ENCODE data around the gene MATN1.

MATN1 gene

DNA sequence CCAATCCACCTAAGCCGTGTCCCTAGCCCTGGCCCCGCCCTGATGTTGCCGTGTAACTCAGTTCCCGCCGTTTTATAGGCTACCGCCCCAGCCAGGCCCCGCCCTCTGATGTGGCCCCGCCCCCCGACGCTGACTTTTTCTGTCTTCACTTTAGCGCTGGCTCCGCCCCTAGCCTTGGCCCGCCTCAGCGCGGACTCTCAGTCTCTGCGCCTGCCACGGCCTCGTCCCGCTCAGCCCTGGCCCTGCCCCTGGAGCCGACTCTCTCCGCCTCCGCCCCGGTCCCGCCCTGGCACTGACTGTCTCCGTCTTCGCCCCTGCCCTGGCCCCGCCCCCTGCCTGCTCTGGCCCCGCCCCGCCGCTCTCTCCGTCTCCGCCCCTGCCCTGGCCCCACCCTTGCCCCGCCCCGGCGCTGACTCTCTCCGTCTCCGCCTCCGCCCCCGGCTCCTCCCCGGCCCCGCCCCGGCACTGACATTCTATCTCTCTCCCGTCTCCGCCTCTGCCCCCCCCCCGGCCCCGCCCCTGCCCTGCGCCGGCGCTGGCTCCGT lies 5.2 kb downstream of the MATN1 start:
- DNase-seq (ENCODE audit: low read depth): peak; percentile 100

DNA sequence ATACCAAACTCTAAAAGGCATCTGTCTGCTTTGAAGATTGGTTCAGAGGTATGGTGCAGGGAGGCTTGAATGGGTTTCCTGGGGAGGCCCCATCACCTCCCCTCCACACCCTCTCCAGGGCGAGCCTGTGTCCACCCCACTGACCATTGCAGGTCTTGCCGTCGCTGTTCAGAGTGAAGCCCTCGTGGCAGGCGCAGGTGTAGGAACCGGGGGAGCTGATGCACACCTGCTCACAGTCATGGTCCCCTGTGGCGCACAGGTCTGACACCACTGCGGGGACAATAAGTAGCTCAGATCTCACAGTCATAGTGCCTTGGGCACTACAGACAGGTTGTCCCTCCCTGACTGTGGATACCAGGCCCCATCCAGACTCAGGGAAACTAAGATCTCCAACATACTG lies 6.7 kb downstream of the MATN1 start:
- DNase-seq (ENCODE audit: low read depth): no peak

DNA sequence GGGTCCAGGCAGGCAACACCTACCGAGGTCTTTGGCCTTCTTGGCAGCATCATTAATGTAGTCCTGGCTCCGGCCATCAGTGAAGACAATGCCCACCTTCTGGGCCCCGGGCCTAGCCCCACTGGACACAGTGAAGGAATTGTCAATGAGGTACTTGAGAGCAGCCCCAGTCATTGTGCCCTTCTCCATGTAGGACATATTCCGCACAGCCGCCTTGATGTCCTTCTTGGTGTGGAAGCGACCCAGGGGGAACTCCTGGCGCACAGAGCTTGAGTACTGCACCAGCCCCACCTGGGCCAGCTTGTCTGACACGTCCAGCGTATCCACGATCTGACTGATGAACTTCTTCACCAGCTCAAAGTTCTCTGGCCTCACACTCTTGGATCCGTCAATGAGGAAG lies 7.5 kb downstream of the MATN1 start:
- no peak for DNase-seq (ENCODE audit: low read depth)

DNA sequence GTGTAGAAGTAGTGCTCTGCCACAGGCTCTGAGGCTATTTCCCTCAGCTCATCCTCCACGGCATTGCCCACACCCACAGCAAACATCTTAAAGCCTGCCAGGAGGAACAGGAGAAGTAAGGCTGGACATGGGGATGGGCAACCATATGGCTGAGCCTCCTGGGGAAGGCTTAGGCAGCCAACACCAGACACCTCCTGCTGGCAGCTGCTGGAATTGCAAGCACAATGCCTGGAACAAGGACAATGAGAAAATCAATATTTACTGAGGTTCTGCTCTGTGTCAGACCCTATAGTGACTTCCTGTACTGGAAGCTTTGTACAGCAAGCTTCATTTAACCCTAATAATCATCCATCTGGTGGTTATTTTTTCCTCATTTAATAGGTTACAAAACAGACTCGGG lies 8.2 kb downstream of the MATN1 start:
- no peak for DNase-seq (ENCODE audit: low read depth)

DNA sequence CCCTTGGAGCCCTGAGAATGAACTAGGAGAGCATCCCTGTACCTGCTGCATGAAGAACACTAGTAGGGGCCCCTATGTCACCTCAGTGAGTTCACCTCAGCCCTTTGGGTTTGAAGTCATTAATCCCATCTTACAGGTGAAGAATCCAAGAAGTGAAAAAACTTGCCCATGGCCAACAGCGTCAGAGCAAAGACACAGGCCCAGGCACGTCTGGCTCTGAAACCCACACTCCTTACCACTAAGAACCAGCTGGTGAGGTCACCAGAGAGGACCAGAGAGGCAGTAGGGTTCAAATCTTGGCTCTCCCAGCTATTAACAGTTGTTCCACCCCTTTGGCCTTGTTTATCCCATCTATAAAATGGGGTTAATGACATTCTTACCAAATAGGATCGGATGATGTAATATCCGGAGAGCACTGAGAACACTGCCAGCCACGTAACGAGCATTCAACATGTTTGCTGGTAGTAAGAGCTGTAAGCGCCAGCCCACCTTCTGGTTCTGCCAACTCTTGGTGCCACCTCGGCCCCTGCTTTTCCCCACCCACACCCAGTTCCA lies 8.8 kb downstream of the MATN1 start:
- no peak for DNase-seq (ENCODE audit: low read depth)

DNA sequence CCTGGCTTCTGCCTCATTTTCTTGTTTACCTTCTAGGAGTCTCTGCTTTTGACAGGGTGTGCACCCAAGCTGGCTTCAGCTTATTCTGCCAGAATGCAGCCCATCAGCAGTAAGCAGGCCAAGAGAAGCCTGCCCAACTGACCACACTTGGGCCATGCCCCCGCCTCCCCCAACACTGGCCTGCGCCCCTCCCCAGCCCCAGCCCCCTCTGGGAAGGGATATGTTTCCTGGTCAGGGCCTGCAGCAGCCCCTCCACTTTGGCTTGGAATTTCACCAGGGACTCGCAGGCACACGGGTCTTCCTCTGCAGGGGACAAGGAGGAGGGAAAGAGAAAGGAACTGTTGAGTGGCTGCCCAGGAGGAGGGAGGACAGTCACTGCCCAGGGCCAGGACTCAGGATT lies 9.4 kb downstream of the MATN1 start:
- no peak for DNase-seq (ENCODE audit: low read depth)

DNA sequence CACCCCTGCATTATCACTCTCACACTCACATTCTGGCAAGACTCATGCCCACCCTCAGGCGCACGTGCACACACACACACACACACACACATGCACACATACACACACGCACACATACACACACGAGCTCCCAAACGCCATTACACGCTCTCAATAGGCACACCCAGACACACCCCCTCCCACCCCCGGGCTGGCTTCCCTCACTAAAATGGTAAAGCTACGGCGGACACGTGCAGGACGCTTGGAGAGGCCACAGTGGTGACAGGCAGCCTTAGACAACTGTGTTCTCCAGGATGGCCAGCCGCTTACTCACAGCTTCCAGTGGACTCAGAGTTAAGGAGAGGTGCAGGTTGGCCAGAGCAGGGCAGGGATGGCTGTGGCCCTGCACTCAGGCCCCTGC lies 10.1 kb downstream of the MATN1 start:
- DNase-seq (ENCODE audit: low read depth): no peak

DNA sequence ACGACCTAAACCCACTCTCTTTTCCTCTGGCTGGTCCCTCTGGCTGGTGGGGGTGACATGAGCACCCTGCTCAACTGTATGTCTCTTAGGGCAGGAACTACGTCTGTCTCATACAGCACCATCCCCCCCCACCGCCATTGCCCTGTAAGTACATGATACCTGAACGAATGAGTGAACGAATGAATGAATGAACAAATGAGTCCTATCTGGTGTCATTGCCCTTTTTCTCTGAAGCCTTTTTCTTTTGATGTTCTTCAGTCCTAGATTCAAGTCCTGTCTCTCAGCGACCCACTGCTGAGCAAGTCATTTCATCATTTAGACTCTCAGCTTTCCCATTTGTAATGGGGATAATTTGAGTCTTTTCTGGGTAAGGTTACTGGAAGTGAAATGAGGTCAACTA lies 10.8 kb downstream of the MATN1 start:
- no peak for DNase-seq (ENCODE audit: low read depth)

DNA sequence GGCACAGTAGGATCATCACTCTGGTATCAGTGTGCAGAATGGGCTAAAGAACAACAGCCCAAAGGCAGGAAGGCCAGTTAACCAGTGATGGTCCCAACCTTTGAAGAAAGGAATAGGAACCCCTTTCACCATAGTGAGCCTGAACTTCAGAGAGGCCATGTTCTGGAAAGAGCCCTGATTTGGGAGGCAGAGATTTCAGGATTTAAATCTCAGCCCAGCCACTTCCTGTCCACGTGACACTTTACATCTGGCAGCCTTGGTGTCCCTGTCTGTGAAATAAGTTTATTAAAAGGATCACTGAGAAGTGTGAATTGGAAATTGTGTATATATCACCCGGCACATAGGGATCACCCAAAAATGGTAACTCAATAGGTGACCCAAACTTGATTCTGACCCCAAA lies 13.0 kb downstream of the MATN1 start:
- DNase-seq (ENCODE audit: low read depth): no peak

DNA sequence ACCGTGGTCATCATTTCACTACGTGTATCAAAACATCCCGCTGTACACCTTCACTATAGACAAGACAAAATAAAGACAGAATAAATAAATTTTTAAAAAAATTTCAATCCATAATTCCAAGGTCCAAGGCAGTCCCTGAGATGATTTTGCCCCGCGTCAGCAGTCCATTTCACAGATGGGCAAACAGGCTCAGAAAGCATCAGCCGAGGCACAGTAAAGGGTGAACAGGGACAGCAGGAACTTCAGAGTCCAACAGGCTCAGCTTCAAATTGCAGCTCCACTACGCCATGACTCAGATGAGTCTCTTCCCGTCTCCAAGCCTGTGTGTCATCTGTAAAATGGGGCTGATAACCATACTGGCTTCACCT lies 15.0 kb downstream of the MATN1 start:
- no peak for DNase-seq (ENCODE audit: low read depth)

DNA sequence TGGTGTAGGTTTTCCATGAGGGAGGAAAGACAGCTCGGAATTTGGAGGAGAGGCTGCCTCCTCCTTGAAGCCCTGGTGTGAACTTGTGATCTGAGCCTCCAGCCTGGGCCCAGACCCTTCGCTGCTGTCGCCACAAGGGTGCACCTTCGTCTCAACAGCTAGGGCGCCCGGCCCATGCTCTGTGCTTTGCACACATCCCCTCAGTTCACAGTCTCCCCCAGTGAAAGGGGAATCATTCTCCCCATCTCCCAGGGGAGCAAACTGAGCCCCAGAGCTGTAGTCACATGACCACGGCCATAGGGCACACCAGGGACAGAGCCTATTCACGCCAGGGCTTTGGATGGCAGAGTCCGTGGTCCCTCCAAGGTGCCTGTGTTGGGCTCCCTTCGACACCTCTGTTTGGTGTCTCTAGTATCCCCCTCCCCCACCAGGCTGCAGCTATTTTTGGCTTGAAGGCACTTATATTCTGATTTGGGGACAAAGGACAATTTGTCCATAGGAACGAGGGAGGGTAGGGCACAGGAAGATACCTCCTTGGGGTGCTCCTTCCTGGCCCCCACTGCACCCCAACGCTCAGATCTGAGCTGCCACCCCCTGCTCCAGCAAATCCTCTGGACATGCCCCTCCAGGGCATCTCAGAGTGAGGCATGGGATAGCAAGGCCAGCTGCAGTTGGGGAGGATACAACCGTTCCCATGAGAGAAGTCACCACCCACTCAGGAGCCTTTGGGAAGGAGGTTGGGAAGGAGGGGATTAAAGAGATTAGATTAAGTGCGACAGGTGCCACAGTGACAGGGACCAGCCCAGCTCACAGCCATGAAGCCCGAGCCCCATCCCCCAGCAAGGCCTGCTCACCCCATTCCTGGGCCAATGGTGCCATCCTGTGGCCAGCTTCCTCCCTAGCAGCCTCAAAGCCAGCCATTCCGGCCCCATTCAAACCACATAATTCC lies 15.7 kb downstream of the MATN1 start:
- peak; percentile 41 for DNase-seq (ENCODE audit: low read depth)

DNA sequence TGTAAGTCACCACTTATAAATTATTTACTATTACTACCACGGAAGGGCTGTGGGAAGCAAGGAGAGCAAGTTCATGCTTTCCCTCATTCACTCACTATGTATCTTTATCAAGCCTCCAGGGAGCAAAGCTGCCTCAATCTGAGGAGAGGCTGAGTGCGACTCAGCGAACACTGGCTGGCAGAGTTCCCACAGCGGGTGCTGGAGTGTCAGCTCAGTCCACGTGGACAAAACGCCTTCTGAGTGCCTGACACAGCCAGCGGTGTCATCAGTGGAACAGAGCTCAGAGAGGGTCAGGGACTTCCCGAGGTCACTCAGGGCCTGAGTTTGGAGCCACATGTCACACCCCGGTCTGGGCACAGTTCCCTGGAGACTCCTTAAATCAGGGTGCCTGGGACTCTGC lies 16.9 kb downstream of the MATN1 start:
- no peak for DNase-seq (ENCODE audit: low read depth)

DNA sequence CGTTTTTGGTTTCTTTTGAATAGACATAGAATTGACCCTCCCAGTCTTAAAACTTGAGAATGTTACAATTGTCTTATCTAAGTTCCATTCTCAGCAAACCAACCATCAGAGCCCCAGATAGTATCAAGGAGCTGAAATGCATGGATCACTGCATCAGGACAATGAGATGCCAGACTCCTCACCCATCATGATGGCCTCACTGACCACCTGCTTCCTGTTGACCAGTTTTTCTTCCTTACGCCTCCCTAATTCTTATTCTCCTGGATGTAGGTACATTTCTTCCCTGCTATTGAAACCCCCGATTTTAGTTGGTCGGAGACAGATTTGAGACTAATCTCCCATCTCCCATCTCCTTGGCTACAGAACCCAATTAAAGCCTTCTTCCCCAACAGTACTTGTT lies 17.7 kb downstream of the MATN1 start:
- DNase-seq (ENCODE audit: low read depth): no peak

DNA sequence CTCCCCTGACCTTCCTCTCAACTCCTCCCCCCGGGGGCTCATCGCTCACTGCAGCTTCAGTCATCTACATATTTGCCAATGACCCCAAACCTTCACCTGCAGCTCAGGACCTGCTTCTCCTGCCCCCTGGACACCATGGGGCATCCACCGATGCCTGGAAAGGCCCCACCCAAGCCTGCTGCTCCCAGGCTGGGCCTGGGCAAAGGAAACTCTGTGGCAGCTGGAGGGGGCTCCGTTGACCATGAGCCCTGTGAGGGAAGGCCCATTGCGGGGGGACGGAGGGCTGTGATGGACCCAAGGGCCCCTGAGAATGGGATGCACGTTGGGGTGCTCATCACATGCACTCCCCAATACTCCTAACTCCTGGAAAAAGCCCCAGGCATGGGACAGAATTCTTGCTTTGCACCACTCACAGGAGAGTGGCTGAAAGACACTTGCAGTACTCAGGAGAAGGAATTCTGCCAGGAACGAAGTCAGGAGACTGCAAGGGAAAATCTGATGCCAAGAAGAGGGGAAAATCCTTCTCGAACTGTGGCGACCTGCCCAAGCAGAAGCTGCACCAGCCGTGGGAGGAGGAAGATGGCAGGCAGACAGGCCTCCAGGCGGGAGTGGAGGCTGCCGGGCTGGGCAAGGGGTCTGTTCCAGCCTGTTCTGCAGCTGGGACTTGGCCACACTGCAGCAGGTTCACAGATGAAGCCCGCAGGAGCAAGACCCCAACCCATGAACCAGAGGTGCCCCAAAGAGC lies 18.4 kb downstream of the MATN1 start:
- no peak for DNase-seq (ENCODE audit: low read depth)

DNA sequence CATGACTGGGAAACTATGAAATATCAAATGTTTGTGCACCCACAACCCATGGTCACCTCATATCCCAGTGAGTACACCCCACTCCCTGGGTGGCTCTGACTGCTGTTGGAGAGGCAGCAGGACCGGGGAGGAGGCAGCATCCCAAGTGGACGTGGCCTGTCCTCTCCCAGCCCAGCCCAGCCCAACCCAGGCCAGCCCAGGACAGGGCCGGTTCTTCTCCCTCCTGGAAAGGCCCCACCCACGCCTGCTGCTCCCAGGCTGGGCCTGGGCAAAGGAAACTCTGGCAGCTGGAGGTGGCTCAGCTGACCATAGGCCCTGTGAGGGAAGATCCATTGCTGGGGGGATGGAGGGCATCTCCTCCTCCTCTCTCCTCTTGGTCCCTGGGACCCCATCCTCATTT lies 19.1 kb downstream of the MATN1 start:
- DNase-seq (ENCODE audit: low read depth): no peak

DNA sequence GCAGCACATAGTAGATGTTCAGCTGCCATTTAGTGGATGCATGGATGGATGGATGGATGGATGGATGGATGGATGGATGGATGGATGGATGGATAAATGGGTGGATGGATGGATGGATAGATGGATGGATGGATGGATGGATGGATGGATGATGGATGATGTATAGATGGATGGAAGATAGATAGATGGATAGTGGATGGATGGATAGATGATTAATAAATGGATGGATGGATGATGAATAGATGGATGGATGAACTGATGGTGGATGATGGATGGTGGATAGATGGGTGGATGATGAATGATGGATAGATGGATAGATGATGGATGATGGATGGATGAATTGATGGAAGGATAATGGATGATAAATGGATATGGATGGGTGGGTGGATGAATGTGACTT lies 20.6 kb downstream of the MATN1 start:
- DNase-seq (ENCODE audit: low read depth): no peak

DNA sequence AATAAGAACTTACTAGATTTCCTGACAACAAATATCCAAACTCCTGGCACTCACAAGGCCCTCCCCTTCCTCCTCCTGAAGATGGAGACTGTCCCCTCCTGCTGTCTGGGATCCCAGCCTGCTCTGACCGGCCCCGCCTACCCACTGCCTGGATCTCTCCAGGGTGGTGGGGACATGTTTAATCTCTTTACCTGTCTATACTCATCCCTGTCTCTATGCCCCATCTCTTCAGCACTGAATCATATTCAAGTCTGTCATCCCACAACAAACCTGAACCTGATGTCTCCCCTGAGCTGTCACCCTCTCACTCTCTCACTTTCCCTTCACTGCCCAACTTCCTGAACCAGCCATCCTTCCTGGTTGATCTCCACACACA lies 22.1 kb downstream of the MATN1 start:
- DNase-seq (ENCODE audit: low read depth): no peak

DNA sequence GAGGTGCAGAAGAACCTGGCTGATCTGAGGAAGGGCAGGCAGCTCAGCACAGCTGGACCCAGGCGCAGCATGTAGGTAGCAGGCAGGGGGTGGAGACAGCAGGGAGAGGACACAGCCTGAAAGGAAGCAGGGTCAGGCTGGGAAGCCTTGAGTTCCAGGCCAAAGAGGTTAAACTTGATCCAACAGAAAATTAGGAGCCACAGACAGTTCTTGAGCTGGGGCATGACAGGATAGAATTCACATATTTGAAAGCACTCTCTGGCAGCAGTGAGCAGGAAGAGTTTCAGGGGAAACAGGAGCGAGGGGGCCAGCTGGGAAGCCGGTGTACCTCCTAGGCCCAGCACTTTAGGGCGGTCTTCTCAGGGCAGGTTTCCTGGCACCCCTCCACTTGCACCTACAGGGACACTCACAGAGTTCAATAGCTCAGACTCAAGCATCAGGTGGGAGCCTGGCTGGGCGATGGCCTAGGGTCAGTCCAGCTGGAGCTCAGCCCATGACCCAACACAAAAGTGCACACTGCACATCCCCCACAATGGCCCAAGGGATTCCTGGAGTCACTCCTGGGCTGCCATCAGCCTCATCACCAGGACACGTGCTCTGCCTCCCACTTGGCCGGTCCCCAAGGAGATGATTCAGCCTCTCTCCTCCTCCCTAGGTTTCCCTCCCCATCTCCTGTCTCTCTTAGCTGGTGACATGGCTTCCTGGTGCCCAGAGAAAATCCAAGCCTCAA lies 22.7 kb downstream of the MATN1 start:
- no peak for DNase-seq (ENCODE audit: low read depth)

DNA sequence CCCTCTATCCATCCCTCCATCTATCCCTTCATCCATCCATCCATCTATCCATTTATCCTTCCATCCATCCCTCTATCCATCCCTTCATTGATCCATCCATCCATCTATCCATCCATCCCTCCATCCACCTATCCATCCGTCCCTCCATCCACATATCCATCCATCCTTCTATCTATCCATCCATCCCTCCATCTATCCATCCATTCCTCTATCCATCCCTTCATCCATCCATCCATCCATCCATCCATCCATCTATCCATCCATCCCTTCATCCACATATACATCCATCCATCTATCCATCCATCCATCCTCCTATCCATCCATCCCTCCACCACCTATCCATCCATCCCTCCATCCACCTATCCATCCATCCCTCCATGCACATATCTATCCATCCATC lies 23.6 kb downstream of the MATN1 start:
- no peak for DNase-seq (ENCODE audit: low read depth)

DNA sequence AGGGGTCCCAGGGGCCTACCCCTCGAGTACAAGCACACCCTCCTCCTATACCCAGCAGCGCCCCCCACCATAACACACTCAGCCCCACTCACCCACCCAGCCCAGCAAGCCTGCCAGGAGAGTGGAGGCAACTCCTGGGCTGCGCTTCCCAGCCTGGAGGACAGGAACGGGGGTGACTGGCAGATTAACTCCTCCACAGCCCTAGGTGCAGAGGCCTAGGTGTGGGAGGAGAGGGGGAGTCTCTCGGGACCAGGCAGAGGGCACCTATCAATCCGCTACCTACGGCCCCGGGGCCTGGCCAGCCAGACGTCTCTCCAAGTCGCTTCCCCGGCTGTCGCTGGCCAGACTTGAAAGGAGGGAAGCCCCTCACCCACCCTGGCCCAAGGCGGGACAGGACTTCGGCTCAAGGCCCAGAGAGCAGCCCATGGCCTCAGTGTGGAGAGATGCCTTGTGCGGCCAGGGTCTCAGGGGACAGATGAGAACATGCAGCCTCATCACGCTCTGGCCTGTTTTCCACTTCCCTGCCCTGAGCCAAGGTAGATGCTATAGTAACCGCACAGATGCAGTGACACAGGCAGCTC lies 24.9 kb downstream of the MATN1 start:
- no peak for DNase-seq (ENCODE audit: low read depth)

DNA sequence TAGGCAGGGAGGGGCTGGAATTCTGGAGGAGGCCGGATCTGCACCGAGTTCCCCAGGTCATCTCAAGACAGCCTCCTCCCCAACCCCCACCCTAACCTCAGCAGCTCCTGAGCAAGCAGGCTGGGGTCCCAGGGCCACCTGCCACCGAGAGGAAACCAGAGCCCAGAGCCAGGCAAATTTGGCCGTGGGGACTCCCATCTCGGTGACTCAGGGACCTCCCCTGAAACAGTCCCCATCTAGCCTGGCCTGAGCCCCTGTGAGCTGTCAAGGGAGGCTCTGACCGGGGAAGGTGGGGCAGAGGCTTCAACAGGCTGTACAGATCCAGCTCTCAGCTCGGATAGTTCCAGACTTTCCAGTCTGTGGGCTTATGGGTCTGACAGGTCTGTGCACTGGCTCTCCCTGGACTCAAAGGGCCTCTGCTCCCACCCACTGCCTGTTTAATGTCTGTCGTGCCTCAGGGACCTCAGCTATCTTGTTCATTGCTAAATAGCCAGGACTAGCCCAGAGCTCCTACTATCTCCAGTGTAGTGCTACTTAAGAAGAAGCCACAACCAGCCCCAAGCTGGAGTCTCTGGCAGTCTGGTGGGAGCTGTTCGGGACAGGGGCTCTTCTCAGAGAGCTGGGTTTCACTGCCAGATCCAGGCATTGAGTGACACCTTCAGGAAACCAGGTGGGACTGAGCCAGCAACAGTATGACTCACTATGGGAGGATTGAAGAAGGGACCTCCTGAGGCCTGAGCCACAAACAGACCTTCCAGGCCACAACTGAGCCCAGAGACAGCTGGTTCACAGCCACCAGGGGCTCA lies 25.6 kb downstream of the MATN1 start:
- DNase-seq (ENCODE audit: low read depth): no peak

All from activated T-helper 9 cell treated with anti-CD3 and anti-CD28 coated beads, Interleukin-2, amount 50 U/mL, for 16 hours (primary cell).